ENCODE data around the gene ZNF74.

Gene ZNF74

DNA sequence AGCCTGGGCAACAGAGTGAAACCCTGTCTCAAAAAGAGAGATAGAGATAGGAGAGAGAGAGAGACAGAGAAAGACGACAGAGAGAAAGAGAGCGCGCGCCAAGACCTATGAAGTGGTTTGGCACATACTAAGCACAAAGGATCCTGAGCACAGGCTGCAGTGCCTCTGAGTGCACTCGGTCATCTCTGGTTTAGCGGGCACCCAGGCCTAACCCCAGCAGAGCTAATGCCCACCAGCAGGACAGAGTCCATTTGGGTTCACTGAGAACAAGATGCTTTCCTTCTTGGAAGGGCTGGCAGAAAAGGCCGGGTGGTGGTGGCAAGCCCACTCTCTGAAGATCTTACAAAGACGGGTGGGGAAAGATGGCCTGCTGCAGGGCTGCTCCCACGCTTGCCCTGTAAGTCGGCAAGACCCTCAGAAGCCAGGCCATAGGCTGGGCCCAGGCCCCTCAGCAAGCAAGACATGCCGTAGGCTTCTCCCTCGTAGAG is 40.4 kb downstream of the ZNF74 start:
- DNase-seq: no peak

DNA sequence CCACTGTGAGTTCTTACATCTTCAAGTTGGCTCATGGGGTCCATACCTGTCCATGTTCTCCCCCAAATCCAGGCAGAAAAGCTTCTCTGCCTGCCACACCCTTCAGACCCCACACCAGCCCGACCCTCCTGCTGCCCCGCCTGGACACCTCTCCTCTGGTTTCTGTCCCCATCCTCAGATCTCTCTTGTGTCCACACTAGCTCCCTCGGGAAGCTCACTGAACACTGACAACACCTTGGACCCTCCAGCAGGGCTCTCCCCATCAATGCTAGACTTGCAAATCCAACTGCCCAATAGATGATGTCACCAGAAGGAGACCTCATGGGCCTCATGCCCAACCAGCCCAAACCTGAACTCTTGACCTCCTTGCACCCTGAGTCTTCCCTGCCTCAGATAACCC is 40.8 kb downstream of the ZNF74 start:
- DNase-seq: no peak

DNA sequence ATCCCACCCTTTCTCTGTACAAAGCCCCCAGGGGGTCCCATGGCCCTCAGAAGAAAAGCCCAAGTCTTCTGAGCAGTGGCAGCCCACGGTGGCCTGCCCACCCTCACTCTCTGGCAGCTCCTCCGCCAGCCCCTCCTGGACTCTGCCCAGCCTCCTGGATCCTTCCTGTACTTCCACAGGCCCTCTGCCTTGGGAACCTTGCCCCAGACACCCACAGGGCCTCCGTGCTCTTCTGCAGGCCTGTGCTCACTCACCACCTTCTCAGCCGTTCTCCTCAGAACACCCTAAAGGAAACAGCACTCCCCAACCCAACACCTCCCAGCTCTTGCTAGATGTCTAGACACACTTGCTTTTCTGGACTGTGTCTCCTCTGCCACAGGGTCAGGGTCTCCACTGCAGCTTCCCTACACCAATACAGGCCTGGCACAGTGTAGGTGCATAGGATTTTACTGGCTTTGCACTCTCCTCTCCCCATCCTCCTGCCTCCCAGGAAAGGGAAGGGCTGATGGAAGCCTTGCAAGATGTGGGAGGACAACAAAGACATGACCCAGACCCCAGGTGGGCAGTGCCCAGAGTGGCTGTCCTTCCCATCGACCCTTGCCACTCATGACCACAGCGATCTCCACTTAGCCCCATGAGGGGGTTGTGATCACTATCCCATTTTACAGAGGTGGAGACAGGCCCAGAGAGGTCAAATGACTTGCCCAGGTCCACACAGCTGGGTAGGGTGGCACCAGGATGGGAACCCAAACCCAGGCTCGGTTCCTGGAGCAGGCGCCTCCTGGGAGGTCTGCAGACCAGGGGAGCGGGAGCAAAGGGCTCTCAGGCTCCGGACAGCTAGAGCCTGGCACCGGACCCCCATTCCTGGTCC is 41.7 kb downstream of the ZNF74 start:
- DNase-seq: no peak

DNA sequence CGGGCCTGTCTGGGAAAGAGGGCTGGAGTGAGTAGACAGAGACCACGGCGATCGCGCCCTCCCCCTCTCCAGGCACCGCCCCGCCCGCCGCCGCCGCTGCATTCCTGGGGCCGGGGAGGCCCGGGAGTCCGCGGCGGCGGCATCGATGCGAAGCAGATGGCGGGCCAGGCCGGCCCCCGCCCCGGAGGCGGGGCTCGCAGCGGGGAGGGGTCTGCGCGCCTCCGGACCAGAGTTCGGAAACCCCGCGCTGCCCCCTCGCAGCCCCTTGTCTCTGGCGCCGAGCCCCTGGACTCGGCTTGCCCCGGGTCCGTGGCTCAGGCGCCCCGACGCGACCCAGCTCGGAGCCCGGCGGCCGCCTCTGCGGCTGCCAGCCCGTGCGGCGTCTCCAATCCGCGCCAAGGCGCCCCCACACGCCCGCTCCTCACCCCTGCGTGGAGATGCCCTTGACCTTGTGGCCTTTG is 42.4 kb downstream of the ZNF74 start:
- no peak for DNase-seq

DNA sequence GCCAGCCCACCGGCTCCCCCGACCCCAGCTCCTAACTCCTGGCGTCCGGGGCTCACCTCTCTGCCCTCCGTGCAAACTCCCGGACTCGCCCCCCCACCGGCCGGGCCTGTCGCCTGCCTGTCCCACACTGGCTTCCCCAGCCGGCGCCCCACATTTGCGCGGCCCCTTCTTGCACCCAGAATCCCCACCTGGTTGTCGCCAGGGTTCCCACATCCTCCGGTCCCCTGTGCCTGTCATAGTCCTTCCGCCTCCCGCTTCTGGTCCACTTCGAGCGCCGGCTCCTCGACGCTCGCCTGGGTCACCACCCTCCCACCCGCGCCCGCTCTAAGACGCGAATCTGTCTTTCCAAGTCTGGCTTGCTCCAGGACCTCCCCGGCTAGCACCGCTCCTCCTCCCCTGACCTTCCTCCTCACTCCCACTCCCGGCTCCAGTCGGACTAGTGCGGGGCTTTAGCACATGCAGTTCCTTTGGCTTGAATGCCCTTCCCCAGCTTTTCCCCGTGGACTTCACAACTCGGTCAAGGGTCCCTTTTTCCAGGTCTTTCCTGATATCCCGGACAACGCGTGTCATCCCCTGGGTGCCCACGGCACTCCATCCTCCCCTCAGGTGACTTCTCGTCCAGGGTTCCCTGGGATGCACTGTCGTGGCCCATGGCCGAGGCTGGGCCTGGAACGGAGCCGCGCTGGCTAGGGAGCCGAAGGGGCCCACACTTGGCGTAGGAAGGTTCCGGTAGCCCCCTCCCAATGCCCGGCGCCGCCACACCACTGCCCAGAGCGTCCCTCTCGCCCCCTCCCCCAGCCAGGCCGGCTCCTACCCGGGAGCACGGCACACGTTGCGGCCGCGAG is 43.0 kb downstream of the ZNF74 start:
- no peak for DNase-seq

DNA sequence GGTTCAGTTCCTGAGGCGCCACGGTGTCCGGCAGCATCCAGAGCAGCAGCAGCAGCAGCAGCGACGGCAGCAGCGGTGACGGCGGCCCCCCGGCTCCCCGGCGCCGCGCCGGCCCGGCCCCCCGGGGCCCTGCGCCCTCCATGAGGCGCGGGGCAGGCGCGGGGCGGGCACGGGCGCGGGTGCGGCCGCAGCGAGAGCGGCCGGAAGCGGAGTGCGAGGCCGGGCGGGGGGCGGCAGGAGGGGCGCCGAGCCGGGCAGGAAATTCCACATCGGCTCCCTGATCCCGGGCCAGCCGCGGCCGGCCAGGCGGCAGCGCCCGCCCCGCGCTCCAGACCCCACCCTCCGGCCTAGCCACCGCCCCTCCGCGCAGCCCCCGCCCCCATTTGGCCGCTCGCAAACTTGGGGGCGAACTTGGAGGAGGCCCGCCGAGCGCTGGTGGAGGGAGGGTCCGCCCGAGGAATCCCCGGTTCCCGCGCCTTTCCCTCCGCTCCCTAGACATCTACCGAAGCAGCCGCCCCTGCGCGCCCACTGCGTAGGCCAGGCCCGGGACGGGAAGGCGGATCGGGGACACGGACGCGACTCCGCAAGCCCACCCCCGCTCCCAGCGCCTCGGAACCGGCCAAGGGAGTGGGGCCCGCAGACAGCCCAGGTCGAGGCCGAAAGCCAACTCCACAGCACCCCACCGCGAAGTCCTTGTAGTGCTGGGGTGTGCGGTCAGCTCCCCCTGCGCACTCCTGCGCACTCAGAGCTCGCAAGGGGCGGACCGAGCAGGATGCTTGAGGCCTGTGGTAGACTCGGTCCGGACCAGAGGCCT is 43.9 kb downstream of the ZNF74 start, which contains the start of gene SCARF2:
Gene SCARF2, minus strand, starts transcription at position 213 of the 814 bp plus-strand sequence. Its CDS starts 71 bp downstream, at position 142.
- DNase-seq: no peak

DNA sequence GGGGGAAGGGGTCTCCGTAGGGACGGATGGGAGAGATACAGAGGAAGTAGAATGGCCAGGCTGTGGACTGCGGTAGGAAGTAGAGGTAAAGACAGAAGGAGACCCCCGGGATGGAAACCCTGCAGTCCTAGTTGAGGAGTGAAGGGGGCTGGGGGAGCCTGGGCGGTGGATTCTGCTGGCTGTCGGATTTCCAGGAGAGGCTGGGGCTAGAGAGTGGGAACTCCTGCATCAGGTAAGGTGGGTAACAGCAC is 44.4 kb downstream of the ZNF74 start:
- no peak for DNase-seq

DNA sequence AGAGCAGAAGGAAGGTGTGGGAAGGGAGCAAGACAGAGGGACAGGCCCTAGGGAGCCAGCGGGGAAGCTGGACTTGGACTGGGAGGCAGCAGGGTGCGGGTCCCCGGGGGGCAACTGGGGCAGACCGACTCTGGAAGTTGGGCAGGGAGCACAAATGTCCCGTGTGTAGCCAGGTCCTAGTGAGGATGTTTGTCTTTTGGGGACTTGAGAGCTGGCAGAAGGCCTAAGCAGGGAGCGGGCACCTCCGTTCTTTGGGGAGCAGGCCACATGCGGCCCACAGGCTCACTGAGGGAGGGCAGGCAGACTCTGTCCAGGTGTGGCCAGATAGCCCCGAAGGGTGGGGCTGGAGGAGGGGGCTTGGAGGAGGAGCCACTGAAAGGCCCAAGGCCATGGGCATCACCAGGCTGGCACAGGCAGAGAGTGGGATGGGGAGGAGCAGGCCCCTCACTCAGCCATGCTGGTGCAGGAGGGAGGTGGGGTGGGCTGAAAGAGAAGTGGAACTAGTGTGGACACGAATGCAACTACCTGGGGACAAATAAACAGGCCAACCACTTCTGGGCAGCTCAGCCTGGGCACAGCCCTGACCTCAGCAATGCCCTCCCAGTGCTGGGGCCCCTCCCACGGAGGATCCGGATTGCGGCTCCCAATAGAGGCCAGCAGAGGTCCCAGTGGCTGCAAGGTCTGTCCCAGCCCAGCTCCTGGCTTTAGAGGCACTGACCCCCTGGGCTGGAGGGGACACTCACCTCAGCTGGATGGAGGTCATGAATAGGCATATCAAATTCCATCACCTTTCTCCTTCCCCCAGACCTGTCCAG is 44.9 kb downstream of the ZNF74 start:
- no peak for DNase-seq

DNA sequence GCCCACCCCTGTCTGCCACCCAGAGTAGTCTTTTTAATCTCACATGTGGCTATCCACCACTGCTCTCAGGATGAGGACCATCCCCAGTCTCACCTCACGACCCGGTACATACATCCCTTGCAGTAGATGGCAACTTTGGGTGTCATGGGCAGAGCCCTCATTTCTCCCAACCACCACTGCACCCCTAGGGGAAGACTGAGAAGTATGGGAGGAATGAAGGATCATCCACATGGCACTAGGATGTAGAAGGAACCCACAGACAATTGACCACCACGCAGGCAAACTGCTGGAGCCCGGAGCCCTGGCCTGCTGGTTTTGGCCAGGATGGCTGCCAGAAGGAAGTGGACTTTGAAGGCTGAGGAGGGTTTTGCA is 45.6 kb downstream of the ZNF74 start:
- DNase-seq: no peak

DNA sequence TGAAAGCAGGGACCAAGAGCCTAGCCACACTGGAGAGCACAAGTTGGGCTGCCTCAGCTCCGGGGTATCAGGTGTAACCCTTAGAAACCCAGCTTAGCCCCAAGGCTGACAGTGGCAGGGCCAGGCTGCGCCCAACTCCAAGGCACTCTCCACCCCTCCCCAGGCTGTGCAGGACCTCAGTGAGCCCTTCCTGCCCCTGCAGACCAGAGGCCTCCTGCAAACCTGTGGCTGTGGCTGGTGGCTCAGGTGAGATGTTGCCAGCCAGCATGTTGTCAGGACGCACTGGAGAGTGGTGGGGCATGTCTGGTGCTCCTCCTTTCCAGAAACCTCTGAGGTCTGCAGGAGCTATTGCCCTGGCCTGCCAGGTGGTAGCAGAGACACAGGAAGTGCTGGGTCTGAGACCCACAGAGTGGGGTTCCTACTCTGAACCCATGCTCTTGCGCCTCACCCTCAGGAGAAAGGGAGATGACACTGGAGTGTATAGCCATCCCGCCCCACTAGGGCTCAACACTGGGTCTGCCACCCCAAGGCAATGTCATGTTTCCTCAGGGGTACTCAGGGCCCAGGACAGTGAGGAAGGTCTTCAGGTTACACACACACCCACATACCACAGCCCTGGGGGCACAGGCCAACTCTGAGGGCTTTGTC is 46.1 kb downstream of the ZNF74 start:
- DNase-seq: no peak

DNA sequence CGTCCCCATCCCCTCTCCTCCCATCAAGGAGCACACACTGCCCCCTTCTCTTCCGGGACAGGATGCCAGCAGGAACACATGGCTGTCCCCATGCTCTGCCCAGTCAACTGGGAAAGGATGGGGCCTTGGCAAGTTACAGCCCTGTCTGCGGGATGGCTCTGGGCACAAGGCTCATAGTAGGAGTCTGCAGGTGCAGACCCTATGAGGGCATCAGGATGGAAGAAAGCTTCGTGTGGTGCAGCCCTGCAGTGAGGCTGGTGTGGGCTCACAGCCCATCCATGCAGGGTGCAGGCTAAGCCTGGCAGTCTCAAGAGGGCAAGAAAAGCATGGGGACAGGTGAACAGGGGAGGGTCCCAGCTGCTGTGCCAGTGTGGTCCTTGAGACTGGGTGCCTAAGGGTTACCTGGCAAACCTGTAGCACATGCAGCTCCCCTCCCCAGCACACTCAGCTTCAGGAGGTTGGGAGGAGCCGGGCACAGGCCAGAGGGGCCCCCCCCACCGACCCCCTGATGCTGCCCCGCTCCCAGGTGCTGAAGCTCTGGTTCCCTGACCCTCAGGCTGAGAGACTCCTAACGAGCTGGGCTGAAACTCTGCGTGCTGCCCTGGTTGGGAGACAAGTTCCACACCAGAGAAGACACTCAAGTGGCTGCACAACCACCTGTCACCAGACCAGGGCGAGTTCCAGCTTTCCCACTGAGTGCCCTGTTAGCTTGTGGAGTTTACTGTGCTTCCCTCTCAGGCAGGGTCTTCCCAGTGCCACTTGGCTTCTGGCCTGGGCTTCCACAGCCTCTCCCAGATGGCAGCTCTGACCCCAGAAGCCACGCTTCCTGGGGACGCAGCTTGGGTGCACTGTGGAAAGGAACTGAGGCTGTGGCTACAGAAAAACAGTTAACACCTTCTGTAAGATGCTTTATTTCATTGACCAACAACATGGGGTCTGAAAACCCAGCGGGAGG is 47.0 kb downstream of the ZNF74 start:
- no peak for DNase-seq

DNA sequence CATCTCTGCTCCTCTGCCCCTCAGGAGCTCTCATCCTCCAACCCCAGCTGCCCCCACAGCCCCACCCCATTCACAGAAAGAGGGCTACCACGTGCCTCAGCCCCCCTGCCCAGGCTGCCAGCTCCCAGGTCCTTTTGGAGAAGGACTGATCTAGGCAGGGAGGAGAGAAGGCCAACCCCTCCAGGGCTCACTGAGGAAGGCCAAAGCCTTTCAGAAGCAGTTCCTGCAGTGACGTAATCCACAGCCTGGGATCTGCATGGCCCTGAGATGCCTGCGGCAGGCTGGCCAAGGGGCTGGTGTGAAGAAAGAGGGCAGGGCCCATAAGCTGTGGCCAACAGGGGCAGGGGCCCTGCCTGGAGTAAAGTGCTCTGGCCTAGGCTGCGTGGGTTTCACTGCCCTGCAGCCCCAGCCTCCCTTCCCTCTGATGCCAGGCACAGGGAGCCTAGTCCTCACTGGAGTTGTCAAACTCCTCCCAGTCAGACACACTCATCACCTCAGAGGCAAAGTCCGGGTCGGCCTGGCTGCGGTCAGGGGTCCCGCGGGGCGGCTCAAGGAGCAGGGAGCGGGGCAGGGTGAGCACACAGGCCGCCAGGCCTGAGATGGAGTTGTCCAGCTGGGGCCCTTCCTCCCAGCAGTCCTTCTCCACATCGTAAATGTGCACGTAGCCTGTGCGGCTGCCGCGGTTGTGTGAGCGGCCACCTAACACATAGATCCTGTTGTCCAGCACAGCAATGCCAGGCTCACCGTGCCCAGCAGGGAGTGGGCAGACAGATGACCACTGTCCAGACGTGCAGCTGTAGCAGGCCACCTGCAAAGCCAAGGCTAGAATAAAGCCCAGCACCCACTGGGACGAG is 47.9 kb downstream of the ZNF74 start:
- DNase-seq: no peak

DNA sequence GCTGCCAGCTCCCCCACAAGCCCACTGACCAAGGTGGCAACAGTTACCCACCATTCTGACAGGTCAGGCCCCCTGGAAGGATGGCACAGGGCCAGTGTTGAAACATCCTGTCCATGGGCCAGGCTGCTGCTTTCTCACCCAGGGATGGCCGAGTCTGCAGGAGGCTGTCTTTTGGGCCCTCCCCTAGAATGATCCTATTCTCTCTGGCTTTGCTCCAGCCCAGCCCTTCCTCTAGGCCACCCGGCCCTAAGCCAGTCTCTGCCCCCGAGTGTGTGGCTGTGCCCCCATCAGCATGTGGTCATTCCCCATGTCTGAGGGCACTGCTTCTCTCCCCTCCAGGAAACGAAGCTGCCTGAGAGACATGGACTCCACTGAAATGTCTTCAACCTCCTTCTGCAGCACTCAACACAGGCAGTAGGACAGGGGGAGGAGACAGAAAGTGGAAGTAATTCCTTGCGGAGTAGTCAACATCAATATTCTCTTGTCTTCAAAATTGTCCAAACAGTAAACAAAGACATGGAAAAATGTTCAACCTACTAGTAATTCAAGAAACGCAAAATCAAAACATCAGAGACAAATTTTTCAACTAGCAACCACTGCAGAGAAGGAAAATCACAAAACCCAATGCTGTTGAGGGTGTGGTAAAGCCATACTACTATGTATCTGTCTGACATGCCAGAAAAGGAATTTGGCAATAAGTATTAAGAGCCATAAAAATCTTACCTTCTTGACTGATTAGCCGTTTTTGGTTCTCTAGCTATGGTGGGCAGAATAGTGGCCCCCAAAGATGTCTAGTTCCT is 48.7 kb downstream of the ZNF74 start:
- DNase-seq: no peak

DNA sequence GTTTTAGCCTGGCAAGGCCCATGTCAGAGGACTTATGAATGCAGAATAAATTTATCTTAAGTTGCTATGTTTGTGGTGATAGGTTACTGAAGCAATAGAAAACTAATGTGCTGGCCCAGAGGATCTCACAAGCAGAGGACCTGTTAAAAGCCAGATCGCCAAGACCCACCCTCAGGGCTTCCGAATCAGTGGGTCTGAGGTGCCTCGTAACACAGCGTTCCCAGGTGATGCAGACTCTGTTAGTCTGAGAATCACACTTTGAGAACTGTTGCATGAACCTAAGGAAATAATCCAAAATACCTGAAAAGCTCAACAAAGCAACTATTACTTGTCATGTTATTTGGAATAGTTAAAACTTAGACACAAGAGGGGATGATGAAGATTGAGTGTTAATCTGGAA is 50.4 kb downstream of the ZNF74 start:
- DNase-seq: no peak

DNA sequence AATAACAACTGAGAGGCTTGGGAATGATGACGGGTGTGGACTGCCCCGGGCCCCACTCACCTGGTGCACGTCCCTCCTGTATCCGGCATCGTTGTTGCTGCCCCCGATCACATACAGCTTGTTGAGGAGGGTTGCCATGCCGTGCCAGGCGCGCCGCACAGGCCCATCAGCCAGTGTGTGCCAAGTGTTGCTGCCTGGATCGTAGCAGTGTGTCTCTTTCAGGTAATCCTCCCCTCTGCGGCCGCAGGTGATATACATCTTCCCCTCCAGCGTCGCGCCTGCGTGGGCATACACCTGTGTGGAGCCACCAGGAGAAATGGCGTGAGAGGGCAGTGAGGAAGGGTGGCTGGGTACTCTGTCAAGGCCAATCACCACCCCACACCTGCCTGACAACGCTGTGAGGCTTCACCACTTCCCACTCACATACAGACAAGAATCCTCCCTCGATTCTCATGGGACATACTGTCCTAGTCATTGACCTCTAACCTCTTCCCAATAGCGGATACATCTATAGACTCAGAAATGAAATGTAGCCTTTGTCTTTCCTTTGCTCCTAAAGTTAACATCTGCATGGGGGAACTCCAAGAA is 52.5 kb downstream of the ZNF74 start:
- no peak for DNase-seq

DNA sequence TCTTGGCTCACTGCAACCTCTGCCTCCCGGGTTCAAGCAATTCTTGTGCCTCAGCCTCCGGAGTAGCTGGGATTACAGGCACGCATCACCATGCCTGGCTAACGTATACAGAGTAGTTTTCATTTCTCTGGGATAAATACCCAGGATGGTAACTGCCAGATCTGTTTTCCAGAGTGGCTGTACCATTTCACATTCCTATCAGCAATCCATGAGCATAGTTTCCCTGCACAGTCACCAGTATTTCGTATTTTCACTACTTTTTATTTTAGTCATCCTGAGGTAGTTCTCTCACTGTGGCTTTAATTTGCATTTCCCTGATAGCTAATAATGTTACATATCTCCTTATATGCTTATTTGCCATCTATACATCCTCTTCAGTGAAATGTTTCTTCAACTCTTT is 54.7 kb downstream of the ZNF74 start:
- DNase-seq: no peak

DNA sequence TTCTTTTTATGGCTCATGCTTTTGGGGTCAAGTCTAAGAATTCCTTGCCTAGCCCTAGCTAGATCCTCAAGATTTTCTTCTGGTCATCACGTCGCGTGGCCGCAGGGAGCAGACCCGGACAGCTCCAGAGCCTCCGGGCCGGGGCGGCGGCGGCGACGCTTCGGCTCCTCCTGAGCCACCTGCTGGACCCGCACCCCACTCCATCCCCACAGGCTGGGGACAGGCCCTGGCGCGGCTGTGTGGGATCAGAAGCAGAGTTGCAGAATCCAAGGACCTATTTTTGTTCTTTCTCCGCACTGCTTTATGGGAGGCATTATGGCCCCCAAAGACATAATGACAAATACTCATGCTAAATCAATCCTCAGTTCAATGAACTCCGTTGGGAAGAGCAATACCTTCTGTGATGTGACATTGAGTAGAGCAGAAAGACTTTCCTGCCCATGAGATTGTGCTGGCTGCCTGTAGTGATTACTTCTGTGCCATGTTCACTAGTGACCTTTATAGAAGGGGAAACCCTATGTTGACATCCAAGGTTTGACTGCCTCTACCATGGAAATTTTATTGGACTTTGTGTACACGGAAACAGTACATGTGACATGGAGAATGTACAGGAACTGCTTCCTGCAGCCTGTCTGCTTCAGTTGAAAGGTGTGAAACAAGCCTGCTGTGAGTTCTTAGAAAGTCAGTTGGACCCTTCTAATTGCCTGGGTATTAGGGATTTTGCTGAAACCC is 56.0 kb downstream of the ZNF74 start:
- no peak for DNase-seq

DNA sequence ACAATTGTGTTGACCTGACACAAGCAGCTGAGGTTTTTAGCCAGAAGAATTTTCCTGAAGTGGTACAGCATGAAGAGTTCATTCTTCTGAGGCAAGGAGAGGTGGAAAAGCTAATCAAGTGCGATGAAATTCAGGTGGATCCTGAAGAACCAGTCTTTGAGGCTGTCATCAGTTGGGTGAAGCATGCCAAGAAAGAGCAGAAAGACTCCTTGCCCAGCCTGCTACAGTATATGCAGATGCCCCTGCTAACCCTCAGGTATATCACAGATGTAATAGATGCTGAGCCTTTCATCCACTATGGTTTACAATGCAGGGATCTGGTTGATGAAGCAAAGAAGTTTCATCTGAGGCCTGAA is 56.6 kb downstream of the ZNF74 start:
- no peak for DNase-seq
